Activated T-cell treated with anti-CD3 and anti-CD28 coated beads, Interleukin-2, amount 50 U/mL, for 48 hours (primary cell): ENCODE measurements around the gene NUTM2E.
A peak's percentile ranks its signal among the peaks of the same experiment; 100 is the strongest.
"Not testable (repeated sequence)": the region's sequence is repeated elsewhere in the genome, so short reads cannot be mapped to it uniquely, and the experiment has no call there.

Source experiments
- DNase-seq, 2 experiments: peaks; one replicate each; pipeline ENCODE4 v3.0.0-alpha.2; 2020

NUTM2E gene

GRCh38 chr10:79826496-79827215, at the start of gene NUTM2E:
TSS of gene NUTM2E (plus strand) at chr10:79826739. CDS start at chr10:79841741, 15,002 bp downstream.
- DNase-seq, result peak; percentile 80 to 85

GRCh38 chr10:79777997-79778396, 48.5 kb upstream of the NUTM2E start:
- not testable (repeated sequence) for DNase-seq

- peak; percentile 72 to 76 for DNase-seq
Measured at GRCh38 chr10:79779310-79779938, 47.1 kb upstream of the NUTM2E start.

- DNase-seq, result not testable (repeated sequence)
Measured at GRCh38 chr10:79779992-79780391, 46.5 kb upstream of the NUTM2E start.

- DNase-seq, result not testable (repeated sequence)
Measured at GRCh38 chr10:79781584-79781983, 45.0 kb upstream of the NUTM2E start.

- not testable (repeated sequence) for DNase-seq
Measured at GRCh38 chr10:79787455-79787952, 39.0 kb upstream of the NUTM2E start.

GRCh38 chr10:79789351-79789750, 37.2 kb upstream of the NUTM2E start:
- not testable (repeated sequence) for DNase-seq

GRCh38 chr10:79791906-79792517, 34.5 kb upstream of the NUTM2E start:
- DNase-seq, result not testable (repeated sequence)

GRCh38 chr10:79799337-79799736, 27.2 kb upstream of the NUTM2E start:
- not testable (repeated sequence) for DNase-seq

- not testable (repeated sequence) for DNase-seq
Measured at GRCh38 chr10:79805857-79806256, 20.7 kb upstream of the NUTM2E start.

GRCh38 chr10:79811895-79812294, 14.6 kb upstream of the NUTM2E start:
- not testable (repeated sequence) for DNase-seq

GRCh38 chr10:79816290-79816689, 10.2 kb upstream of the NUTM2E start:
- not testable (repeated sequence) for DNase-seq

- DNase-seq, result peak; percentile 22 to 36
Measured at GRCh38 chr10:79823387-79823786, 3.2 kb upstream of the NUTM2E start.

GRCh38 chr10:79825587-79826011, 940 bp upstream of the NUTM2E start:
- peak; percentile 34 to 41 for DNase-seq

- DNase-seq, result not testable (repeated sequence)
Measured at GRCh38 chr10:79826131-79826495, 426 bp upstream of the NUTM2E start.

GRCh38 chr10:79833833-79834232, 7.3 kb downstream of the NUTM2E start:
- not testable (repeated sequence) for DNase-seq

- not testable (repeated sequence) for DNase-seq
Measured at GRCh38 chr10:79835891-79836290, 9.4 kb downstream of the NUTM2E start.

GRCh38 chr10:79836891-79837290, 10.4 kb downstream of the NUTM2E start:
- DNase-seq, result not testable (repeated sequence)

GRCh38 chr10:79838441-79838840, 11.9 kb downstream of the NUTM2E start:
- not testable (repeated sequence) for DNase-seq

- not testable (repeated sequence) for DNase-seq
Measured at GRCh38 chr10:79853191-79853854, 26.8 kb downstream of the NUTM2E start.

GRCh38 chr10:79862269-79862668, 35.7 kb downstream of the NUTM2E start:
- not testable (repeated sequence) for DNase-seq

- not testable (repeated sequence) for DNase-seq
Measured at GRCh38 chr10:79862803-79863202, 36.3 kb downstream of the NUTM2E start.
